Activated CD4-positive, CD25-positive, alpha-beta regulatory T cell treated with anti-CD3 and anti-CD28 coated beads, Interleukin-2, amount 50 U/mL, for 24 hours (primary cell): ENCODE measurements around the gene BTN1A1.
"Not testable (repeated sequence)": the region's sequence is repeated elsewhere in the genome, so short reads cannot be mapped to it uniquely, and the experiment has no call there.

Source experiments
- ATAC-seq, 2 donors: fragments of 150-1000 bp; cut with Tn5 transposase; one replicate each; pipeline ENCODE4 v1.10.0; 2021; ENCODE audit warnings: mild to moderate bottlenecking in 1 of 2, moderate library complexity in 1 of 2

Gene BTN1A1

GRCh38 chr6:26514984-26515383 lies 14.9 kb downstream of the BTN1A1 start:
- no peak for ATAC-seq

GRCh38 chr6:26516481-26517427 lies 16.7 kb downstream of the BTN1A1 start:
- ATAC-seq, result no peak

DNA sequence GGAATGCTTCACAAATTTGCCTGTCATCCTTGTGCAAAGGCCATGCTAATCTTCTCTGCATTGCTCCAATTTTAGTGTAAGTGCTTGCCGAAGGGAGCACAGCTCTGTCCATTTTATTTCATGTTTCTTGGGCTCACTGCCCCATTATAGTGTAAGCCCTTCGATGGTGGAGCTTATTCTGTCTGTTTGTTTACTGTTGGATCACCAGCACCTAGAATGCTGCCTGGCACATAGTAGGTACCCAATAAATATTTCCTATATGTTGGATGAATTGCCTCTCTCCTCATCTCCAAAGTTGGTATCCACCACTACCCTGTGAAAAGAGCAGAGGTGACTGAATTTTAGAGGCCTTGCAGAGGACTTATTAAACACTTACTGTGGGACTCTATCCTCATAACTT lies 19.3 kb downstream of the BTN1A1 start:
- no peak for ATAC-seq

GRCh38 chr6:26520237-26520849 lies 20.2 kb downstream of the BTN1A1 start:
- peak; percentile 3 to 10 for ATAC-seq

- peak; percentile 81 to 82 for ATAC-seq
These were observed 20.9 kb downstream of the BTN1A1 start for GRCh38 chr6:26520850-26521599.

DNA sequence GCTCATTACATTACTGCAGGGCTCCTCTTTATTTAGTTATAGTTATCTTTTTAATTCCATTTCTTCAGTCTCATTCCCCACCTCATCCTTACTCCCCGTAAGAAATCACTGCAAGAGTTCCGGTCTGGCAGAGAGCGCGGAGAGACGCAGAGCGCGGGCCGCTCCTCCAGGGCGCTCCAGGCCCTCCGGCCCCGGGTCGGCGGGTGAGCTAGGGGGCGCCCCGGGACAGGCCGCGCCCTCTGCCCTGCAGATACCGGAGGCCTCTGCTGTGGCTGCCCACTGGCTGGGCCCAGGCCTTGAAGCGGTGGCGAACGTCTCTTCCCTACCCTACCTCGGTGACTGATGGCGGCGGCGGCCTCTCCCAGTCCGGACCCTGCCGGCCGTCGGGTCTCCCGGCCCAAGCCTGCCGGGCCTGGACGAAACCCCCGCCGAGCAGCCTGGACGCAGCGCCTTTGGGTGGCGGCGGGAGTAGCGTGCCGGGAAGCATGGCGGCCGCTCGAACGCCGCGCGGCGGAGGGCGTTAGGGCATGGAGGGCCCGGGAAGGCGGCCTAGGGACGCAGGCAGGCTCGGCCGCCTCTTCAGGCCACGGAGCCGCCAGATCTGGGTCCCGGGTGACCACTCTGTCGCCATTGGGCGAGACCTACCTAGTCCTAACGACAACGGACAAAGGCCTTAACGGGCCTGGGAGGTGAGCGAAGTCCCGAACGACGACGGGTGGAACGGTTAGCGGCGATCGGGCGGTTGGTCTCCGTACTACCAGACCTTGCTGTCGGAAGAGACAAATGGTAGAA lies 21.7 kb downstream of the BTN1A1 start:
- ATAC-seq, result peak; percentile 69 to 71

- not testable (repeated sequence) for ATAC-seq
These were observed 22.6 kb downstream of the BTN1A1 start for GRCh38 chr6:26522486-26523228.

GRCh38 chr6:26524314-26524713 lies 24.2 kb downstream of the BTN1A1 start:
- not testable (repeated sequence) for ATAC-seq

GRCh38 chr6:26524722-26525370 lies 24.7 kb downstream of the BTN1A1 start:
- no peak for ATAC-seq

DNA sequence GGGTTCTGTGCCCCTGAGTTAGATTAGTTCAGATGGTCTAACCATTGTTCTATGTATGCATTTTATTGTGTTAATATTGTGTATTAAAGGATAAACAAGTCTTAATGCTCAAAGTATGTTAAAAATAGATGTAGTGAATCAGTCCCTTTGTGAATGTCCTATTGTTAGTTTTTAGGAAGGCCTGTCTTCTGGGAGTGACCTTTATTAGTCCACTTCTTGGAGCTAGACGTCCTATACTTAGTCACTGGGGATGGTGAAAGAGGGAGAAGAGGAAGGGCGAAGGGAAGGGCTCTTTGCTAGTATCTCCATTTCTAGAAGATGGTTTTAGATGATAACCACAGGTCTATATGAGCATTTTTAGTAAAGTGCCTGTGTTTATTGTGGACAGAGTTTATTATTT lies 25.7 kb downstream of the BTN1A1 start:
- no peak for ATAC-seq

- ATAC-seq, result no peak
These were observed 26.8 kb downstream of the BTN1A1 start for GRCh38 chr6:26526928-26527327.

- no peak for ATAC-seq
These were observed 30.1 kb downstream of the BTN1A1 start for GRCh38 chr6:26530203-26530602.

- no peak for ATAC-seq
These were observed 31.8 kb downstream of the BTN1A1 start for GRCh38 chr6:26531897-26532296.

GRCh38 chr6:26532699-26533531 lies 32.8 kb downstream of the BTN1A1 start:
- ATAC-seq, result peak; percentile 39 to 45

GRCh38 chr6:26533532-26533931 lies 33.4 kb downstream of the BTN1A1 start:
- ATAC-seq, result no peak

DNA sequence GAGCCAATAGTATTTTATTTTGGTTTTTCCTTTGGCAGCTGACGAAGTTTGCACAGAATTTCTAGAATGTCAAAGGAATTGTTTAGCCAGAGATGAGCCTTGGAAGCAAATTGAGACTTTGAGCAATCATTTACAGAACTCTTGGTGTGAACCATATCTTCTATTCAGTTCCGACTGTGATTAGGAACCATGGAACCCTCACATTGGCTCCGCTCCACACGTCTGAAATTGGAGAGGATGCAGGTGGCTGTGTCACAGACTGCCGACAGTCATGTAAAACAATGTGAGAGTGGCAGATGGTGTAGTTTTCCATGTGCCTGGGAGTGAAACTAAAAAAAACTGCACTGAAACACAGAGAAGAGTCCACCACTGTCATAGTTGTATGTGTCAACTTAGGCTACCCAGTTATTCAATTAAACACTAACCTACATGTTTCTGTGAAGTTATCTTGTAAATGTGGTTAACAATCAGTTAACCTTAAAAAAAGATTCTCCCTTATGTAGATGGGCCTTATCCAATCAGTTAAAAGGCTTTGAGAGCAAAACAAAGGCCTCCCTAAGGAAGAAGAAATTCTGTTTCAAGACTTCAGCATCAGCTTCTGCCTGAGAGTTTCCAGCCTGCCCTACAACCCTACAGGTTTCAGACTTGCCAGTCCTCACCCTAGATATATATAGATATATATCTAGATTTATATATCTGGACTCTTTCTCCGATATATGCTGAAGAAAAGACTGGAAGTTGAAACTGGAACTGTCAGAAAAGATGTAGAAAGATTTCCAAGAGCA lies 34.8 kb downstream of the BTN1A1 start:
- no peak for ATAC-seq

GRCh38 chr6:26536571-26537159 lies 36.6 kb downstream of the BTN1A1 start:
- peak; percentile 2 to 7 for ATAC-seq

DNA sequence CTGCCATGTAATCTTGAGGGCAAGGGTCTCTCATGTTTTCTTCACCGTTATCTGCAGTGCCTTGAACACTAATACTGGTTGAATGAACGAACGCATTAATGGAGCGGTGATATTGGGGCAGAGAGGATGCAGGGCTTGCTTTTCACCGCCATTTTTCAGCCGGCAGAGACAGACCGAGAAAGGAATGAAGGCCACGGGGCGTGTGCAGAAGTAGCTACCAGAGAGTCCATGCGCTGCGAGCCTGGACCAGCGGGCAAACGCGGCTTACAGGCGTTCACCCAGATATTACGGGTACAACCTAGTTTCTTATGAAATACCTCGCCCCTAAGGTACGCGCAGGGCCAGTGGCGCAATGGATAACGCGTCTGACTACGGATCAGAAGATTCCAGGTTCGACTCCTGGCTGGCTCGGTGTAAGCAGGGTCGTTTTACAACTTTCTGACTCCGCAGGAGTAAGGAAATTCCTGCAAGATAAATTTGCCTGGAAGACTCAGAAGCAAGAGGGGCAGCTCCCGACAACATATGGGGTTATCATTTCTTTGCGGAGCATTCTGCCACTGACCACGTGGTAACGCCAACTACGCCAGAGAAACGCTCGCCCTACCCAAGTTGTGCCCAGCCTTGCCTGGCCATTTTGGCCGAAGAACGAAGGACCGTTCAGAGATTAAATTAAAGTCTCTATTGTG lies 37.2 kb downstream of the BTN1A1 start:
- peak; percentile 66 to 70 for ATAC-seq
